Prostate gland (tissue), 2 donors: ENCODE data around the gene PDE9A. TPM values are rescaled to one million over a fixed set of nuclear protein-coding genes. Genes with fewer than 3 reads are reported as not detected.

Source experiments
- DNase-seq: peaks from one replicate; pipeline ENCODE4 v3.0.0-alpha.2; 2019; ENCODE audit warnings: low spot score
- H3K27ac ChIP-seq, 2 donors: fragments of 200-600 bp; sonication (generic); 2 replicates each; pipeline ENCODE4 v1.5.1; 2017 to 2019
- H3K27me3 ChIP-seq: fragments of 200-600 bp; sonication (generic); replicated peaks from 2 replicates; pipeline ENCODE4 v1.5.1; 2019; ENCODE audit not compliant: insufficient read depth
- H3K36me3 ChIP-seq, 2 donors: fragments of 200-600 bp; sonication (generic); 1 replicate in 1 of 2; 2 replicates in 1 of 2; pipeline versions ENCODE4 v1.5.1 to v1.8.1; 2017 to 2019
- H3K4me1 ChIP-seq: fragments of 200-600 bp; sonication (generic); replicated peaks from 2 replicates; pipeline ENCODE4 v1.5.1; 2019
- H3K4me3 ChIP-seq, 2 donors: fragments of 200-600 bp; sonication (generic); 2 replicates each; pipeline ENCODE4 v1.5.1; 2017 to 2019
- H3K9me3 ChIP-seq: fragments of 200-600 bp; sonication (generic); 2 replicates; pipeline ENCODE4 v1.5.1; 2017
- CTCF ChIP-seq, 4 experiments: fragments of 200-600 bp in 2 of 4; fragments of 450-650 bp in 2 of 4; sonication (generic) in 2 of 4; IDR thresholded peaks; 1 replicate in 3 of 4; 2 replicates in 1 of 4; pipeline ENCODE4 v1.5.1; 2016 to 2019; ENCODE audit warnings: antibody characterized with exemption in 4 of 4, mild to moderate bottlenecking in 2 of 4, moderate library complexity in 2 of 4
- POLR2A ChIP-seq: fragments of 450-650 bp; IDR thresholded peaks from one replicate; pipeline ENCODE4 v1.6.1; 2016; ENCODE audit warnings: antibody characterized with exemption, mild to moderate bottlenecking
- POLR2AphosphoS5 ChIP-seq: sonication (generic); formaldehyde crosslinking; IDR thresholded peaks from one replicate; pipeline ENCODE4 v1.6.1; 2017; ENCODE audit warnings: antibody characterized with exemption
- WGBS: methylation state at CpG from one replicate; pipeline ENCODE4 v1.1.5; 2018; 5-methylcytosine and 5-hydroxymethylcytosine counted together
- intact Hi-C: fragments of 100-400 bp; cut with DNase I; formaldehyde crosslinking; loops from one replicate; pipeline ENCODE4 v1.14.2; 2022
- total RNA-seq, 2 donors: library from RNA; depleted of rRNA; stranded (reverse); fragments of >200 nt; gene quantifications; one replicate each; pipeline ENCODE4 v1.1.0, GENCODE V29; 2016

PDE9A gene
- total RNA-seq, 2 donors from 2014 or later: 80.0 to 93.6 TPM

GRCh38 chr21:42650033-42650370 lies 3.4 kb upstream of the PDE9A start:
- intact Hi-C loops: loop anchor here (5.0 to 10.0 kb wide), 2 partner anchors 58 to 85 kb away; no protein-coding TSS in a partner anchor
- Histone ChIP-seq H3K4me1 (no peaks in the 10 kb centered on the region), H3K36me3 (no peaks in the 10 kb centered on the region), H3K9me3 (no peaks in the 10 kb centered on the region), H3K4me3 (no peak overlapping the region), H3K27ac (no peak overlapping the region), H3K27me3 (no peaks in the 10 kb centered on the region)
- DNase-seq: no peak
- whole genome bisulfite sequencing: 50% methylated on average over 11 of the region's 11 CpGs
- TF ChIP-seq POLR2AphosphoS5 (no peak), CTCF (IDR thresholded peaks at IDR 0.05) (no peak), POLR2A (no peak)

- WGBS: 76% methylated on average over 21 of the region's 21 CpGs
- H3K4me3 ChIP-seq: no peak overlapping the region
- H3K9me3 ChIP-seq: no peaks in the 10 kb centered on the region
- TF ChIP-seq CTCF (IDR thresholded peaks at IDR 0.05) (no peak), POLR2AphosphoS5 (no peak), POLR2A (no peak)
- no peak for DNase-seq
- H3K36me3 ChIP-seq: no peaks in the 10 kb centered on the region
- no peaks in the 10 kb centered on the region for H3K4me1 ChIP-seq
- intact Hi-C loops: loop anchor here (5.0 to 10.0 kb wide), 2 partner anchors 58 to 84 kb away; no protein-coding TSS in a partner anchor
- no peaks in the 10 kb centered on the region for H3K27me3 ChIP-seq
- no peak overlapping the region for H3K27ac ChIP-seq
Observed at GRCh38 chr21:42650441-42651421, 2.7 kb upstream of the PDE9A start.

GRCh38 chr21:42651515-42652401 lies 1.7 kb upstream of the PDE9A start:
- no peak for DNase-seq
- intact Hi-C loops: loop anchor here (1.0 to 10.0 kb wide), 3 partner anchors 59 to 166 kb away; no protein-coding TSS in a partner anchor
- TF ChIP-seq POLR2A: no peak
- no peak for TF ChIP-seq POLR2AphosphoS5
- TF ChIP-seq CTCF (IDR thresholded peaks at IDR 0.05): no peak
- no peaks in the 10 kb centered on the region for H3K27me3 ChIP-seq
- peak overlapping the region in 1 of 2 donors; percentile 90 for H3K27ac ChIP-seq
- 71% methylated on average over 16 of the region's 16 CpGs for WGBS
- H3K4me1 ChIP-seq: peaks cover 4% of the 10 kb centered on the region
- no peak overlapping the region for H3K4me3 ChIP-seq
- no peaks in the 10 kb centered on the region for H3K9me3 ChIP-seq
- no peaks in the 10 kb centered on the region for H3K36me3 ChIP-seq

- 14% methylated on average over 24 of the region's 24 CpGs for WGBS
- TF ChIP-seq POLR2AphosphoS5: peak; percentile 74
- TF ChIP-seq POLR2A: no peak
- TF ChIP-seq CTCF (IDR thresholded peaks at IDR 0.05): peak; percentile 16 to 82 (median 56)
- peak; percentile 74 for DNase-seq
- no peaks in the 10 kb centered on the region for H3K9me3 ChIP-seq
- peak overlapping the region; percentile 71 to 79 for H3K4me3 ChIP-seq
- H3K36me3 ChIP-seq: no peaks in the 10 kb centered on the region
- peak overlapping the region; percentile 84 to 90 for H3K27ac ChIP-seq
- no peaks in the 10 kb centered on the region for H3K27me3 ChIP-seq
- peaks cover 12% of the 10 kb centered on the region for H3K4me1 ChIP-seq
- intact Hi-C loops: loop anchor here (1.0 to 10.0 kb wide), 3 partner anchors 60 to 165 kb away; no protein-coding TSS in a partner anchor
Observed at GRCh38 chr21:42652527-42653230, 742 bp upstream of the PDE9A start.
